Measurements from ENCODE around the gene NUMBL.

DNA sequence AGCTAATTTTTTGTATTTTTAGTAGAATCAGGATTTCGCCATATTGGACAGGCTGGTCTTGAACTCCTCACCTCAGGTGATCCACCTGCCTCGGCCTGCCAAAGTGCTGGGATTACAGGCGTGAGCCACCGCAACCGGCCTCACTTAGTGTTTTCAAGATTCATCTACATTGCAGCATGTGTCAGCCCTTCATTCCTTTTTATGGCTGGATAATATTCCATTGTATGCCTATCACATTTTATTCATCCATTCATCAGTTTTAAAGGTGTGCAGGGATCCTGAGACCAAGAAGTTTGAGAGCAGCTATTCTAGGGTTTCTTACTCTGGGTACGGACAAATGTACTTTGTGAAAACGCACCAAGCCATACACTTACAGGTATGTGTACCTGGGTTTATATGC is 17.2 kb upstream of the NUMBL start:
- TF ChIP-seq TCF12 (IDR thresholded peaks at IDR 0.05; ENCODE audit: low read depth) (no peak), RAD21 (IDR thresholded peaks at IDR 0.05; ENCODE audit: low read depth) (no peak)
